Measurements from ENCODE around the gene CNTNAP4. TPM values are rescaled to one million over a fixed set of nuclear protein-coding genes. Genes with fewer than 3 reads are reported as not detected.

Gene CNTNAP4
- total RNA-seq, 1 experiment from 2014 or later, result not detected

- Histone ChIP-seq H2AFZ (ENCODE audit: low read depth, low read length, poor library complexity, severe bottlenecking) (no peak overlapping the region), H3K79me2 (ENCODE audit: insufficient read depth, low read length) (no peaks in the 10 kb centered on the region), H3K4me3 (replicated peaks in 1 of 2; ENCODE audit: low read depth in 1 of 2, low read length in 2 of 2) (no peak overlapping the region), H4K20me1 (ENCODE audit: insufficient read depth) (no peaks in the 10 kb centered on the region), H3K27ac (ENCODE audit: low read depth, low read length) (no peak overlapping the region), H3K4me2 (ENCODE audit: low read length) (no peak overlapping the region), H3K4me1 (ENCODE audit: control insufficient read depth in 1 of 2, insufficient read depth in 2 of 2, low read length in 2 of 2) (no peaks in the 10 kb centered on the region), H3K27me3 (ENCODE audit: insufficient read depth, low read length) (no peaks in the 10 kb centered on the region), H3K36me3 (ENCODE audit: control insufficient read depth in 1 of 2, insufficient read depth in 2 of 2, low read length in 2 of 2) (no peaks in the 10 kb centered on the region), H3K9me2 (ENCODE audit: insufficient read depth) (no peaks in the 10 kb centered on the region), H3K9ac (ENCODE audit: low read length) (no peak overlapping the region), H3K9me3 (ENCODE audit: control insufficient read depth in 1 of 2, insufficient read depth in 1 of 2, low read depth in 1 of 2, low read length in 2 of 2) (peaks cover 0 to 8% of the 10 kb centered on the region in 2 experiments; a peak in 2 of 4 replicates)
- ChIA-PET CTCF (no interaction called here), POLR2A (no interaction called here), RAD21 (ENCODE audit: low non-redundant PET in 1 of 2, low total read pairs in 2 of 2, uncharacterized antibody in 2 of 2, unreplicated experiment in 2 of 2) (no interaction called here)
- ATAC-seq (no peak), DNase-seq (ENCODE audit: low read depth, low spot score) (no peak)
- BruUV-seq (replicated peaks), result no TSS peak
- intact Hi-C loops (cut with micrococcal nuclease), result no loop called here
- TF ChIP-seq CBX3 (IDR thresholded peaks at IDR 0.05; ENCODE audit: low read depth), result no peak
- no peak for TF ChIP-seq REST (IDR thresholded peaks at IDR 0.05; ENCODE audit: low read depth)
- no peak for TF ChIP-seq ZBTB33 (IDR thresholded peaks at IDR 0.05; ENCODE audit: extremely low read depth, insufficient replicate concordance, low read length)
- no peak for TF ChIP-seq EZH2phosphoT487 (IDR thresholded peaks at IDR 0.05; ENCODE audit: borderline replicate concordance)
- no peak for TF ChIP-seq JUND (IDR thresholded peaks at IDR 0.05)
- TF ChIP-seq RAD21 (IDR thresholded peaks at IDR 0.05; ENCODE audit: low read depth), result no peak
- no peak for TF ChIP-seq POLR2A (IDR thresholded peaks at IDR 0.05; ENCODE audit: borderline replicate concordance, extremely low read depth, insufficient read depth, insufficient read length)
- no peak for TF ChIP-seq TCF7L2 (IDR thresholded peaks at IDR 0.05; ENCODE audit: borderline replicate concordance, extremely low read depth, insufficient read depth, insufficient read length)
- TF ChIP-seq FOSL1 (IDR thresholded peaks at IDR 0.05; ENCODE audit: low read depth), result no peak
- TF ChIP-seq CTCF (IDR thresholded peaks at IDR 0.05 in 2 of 3, conservative IDR thresholded peaks at IDR 0.05 in 1 of 3; ENCODE audit: borderline replicate concordance in 1 of 3, insufficient read depth in 1 of 3, low read depth in 2 of 3, low read length in 2 of 3), result no peak
- TF ChIP-seq SIN3A (IDR thresholded peaks at IDR 0.05; ENCODE audit: low read depth), result no peak
- no peak for TF ChIP-seq ELF1 (IDR thresholded peaks at IDR 0.05; ENCODE audit: borderline replicate concordance, low read depth)
- TF ChIP-seq POLR2AphosphoS5 (IDR thresholded peaks at IDR 0.05; ENCODE audit: low read depth, low read length), result no peak
- no peak for TF ChIP-seq SP1 (IDR thresholded peaks at IDR 0.05; ENCODE audit: low read depth)
These were observed 109.6 kb downstream of the CNTNAP4 start for GRCh38 chr16:76386784-76387183.

All from HCT116 (cell line).